ENCODE results near the gene WDR82.

DNA sequence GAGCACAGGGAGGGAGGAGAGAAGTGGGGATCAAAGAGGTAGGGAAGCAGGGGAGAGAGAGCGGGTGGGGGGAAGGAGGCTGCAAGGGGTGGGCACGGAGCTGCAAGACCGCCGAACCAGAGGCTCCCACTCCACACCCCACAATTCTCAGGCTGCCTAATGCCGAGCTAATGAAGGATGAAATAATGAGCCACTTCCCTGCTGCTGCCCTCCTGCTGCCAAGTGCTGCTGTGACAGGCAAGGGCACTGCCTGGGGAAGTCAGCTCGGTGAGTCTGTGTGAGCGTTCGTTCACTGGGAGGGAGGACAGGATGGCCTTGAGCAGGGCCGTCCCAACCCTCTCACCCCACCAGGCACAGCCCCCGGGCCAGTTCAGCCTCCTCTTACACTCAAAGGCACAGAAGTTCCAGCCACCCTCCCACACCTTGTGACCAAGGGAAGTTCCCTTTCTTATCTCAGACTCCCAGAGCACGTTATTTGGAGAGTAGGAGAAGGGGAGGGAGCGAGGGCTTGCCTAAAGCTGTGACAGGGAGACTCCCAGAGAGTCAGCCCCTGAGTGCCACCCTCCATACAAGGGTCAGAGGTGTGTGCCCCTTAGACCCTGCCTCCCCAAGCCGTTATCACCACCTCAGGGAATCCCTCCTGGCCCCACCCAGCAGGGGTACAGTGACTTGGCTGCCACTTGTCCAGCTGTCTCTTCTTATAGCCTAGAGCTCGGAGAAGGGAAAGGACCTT is 21.6 kb upstream of the WDR82 start:
- TF ChIP-seq, protein P1, sequence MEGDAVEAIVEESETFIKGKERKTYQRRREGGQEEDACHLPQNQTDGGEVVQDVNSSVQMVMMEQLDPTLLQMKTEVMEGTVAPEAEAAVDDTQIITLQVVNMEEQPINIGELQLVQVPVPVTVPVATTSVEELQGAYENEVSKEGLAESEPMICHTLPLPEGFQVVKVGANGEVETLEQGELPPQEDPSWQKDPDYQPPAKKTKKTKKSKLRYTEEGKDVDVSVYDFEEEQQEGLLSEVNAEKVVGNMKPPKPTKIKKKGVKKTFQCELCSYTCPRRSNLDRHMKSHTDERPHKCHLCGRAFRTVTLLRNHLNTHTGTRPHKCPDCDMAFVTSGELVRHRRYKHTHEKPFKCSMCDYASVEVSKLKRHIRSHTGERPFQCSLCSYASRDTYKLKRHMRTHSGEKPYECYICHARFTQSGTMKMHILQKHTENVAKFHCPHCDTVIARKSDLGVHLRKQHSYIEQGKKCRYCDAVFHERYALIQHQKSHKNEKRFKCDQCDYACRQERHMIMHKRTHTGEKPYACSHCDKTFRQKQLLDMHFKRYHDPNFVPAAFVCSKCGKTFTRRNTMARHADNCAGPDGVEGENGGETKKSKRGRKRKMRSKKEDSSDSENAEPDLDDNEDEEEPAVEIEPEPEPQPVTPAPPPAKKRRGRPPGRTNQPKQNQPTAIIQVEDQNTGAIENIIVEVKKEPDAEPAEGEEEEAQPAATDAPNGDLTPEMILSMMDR (IDR thresholded peaks at IDR 0.05), result peak in 3 of 6 experiments; percentile 13 to 37 (median 35)
- no peak for TF ChIP-seq EP300 (IDR thresholded peaks at IDR 0.05)
- TF ChIP-seq POLR2A (IDR thresholded peaks at IDR 0.05), result no peak

All from upper lobe of left lung (tissue), 4 donors.